K562 (cell line): ENCODE results near the gene PRKAR1B. TPM values are rescaled to one million over a fixed set of nuclear protein-coding genes. Genes with fewer than 3 reads are reported as not detected.

Experiments
- AFF1 ChIP-seq, 2 experiments: fragments of 450-650 bp; IDR thresholded peaks; 2 replicates each; pipeline ENCODE4 v1.6.1; 2018; ENCODE audit warnings: mild to moderate bottlenecking in 2 of 2, low read depth in 1 of 2; ENCODE audit not compliant: partially characterized antibody in 2 of 2
- BHLHE40 ChIP-seq: IDR thresholded peaks from 2 replicates; pipeline ENCODE4 v1.6.1; 2011; ENCODE audit warnings: low read length, improper control_type of control experiment
- CBX2 ChIP-seq: fragments of 200-600 bp; sonication (generic); IDR thresholded peaks from one replicate; pipeline ENCODE4 v1.6.1; 2012; ENCODE audit warnings: mild to moderate bottlenecking, low read length, inconsistent platforms; ENCODE audit not compliant: insufficient read depth, poor library complexity, severe bottlenecking
- CREM ChIP-seq: IDR thresholded peaks from 2 replicates; pipeline ENCODE4 v1.6.1; 2014; ENCODE audit warnings: antibody characterized with exemption, low read depth
- FOXJ3 ChIP-seq: sonication (generic); formaldehyde crosslinking; IDR thresholded peaks from 2 replicates; pipeline ENCODE4 v1.4.0; 2020; ENCODE audit warnings: mild to moderate bottlenecking, missing genetic modification reagents
- KLF6 ChIP-seq: fragments of 250-450 bp; sonication (Bioruptor Pico); IDR thresholded peaks from 2 replicates; pipeline ENCODE4 v1.4.0; 2020; ENCODE audit warnings: mild to moderate bottlenecking, moderate library complexity, borderline replicate concordance
- MXD1 ChIP-seq: fragments of 250-450 bp; sonication (Bioruptor Pico); IDR thresholded peaks from 2 replicates; pipeline ENCODE4 v1.8.0; 2021; ENCODE audit warnings: borderline replicate concordance, mild to moderate bottlenecking, moderate library complexity; ENCODE audit not compliant: poor library complexity, severe bottlenecking
- NR3C1 ChIP-seq: sonication (generic); formaldehyde crosslinking; IDR thresholded peaks from 2 replicates; pipeline ENCODE4 v1.8.1; 2022; ENCODE audit warnings: missing genetic modification reagents
- POLR2AphosphoS2 ChIP-seq: IDR thresholded peaks from 2 replicates; pipeline ENCODE4 v1.6.1; 2012; ENCODE audit warnings: low read length, improper control_type of control experiment
- PYGO2 ChIP-seq: fragments of 450-650 bp; IDR thresholded peaks from 2 replicates; pipeline ENCODE4 v1.6.1; 2016; ENCODE audit warnings: mild to moderate bottlenecking, missing genetic modification characterization, moderate library complexity, missing compliant biosample characterization
- RBFOX2 ChIP-seq: fragments of 200-400 bp; formaldehyde crosslinking; IDR thresholded peaks from 2 replicates; pipeline ENCODE4 v1.6.1; 2017; ENCODE audit warnings: low read depth, mild to moderate bottlenecking, low read length, moderate library complexity
- SMARCB1 ChIP-seq: IDR thresholded peaks from 2 replicates; pipeline ENCODE4 v1.6.1; 2011; ENCODE audit warnings: improper control_type of control experiment, low read depth; ENCODE audit not compliant: insufficient read length
- STAT5B ChIP-seq: fragments of 250-450 bp; sonication (Bioruptor Pico); IDR thresholded peaks from 2 replicates; pipeline ENCODE4 v1.8.0; 2021; ENCODE audit warnings: mild to moderate bottlenecking, inconsistent platforms
- TEAD2 ChIP-seq: fragments of 450-650 bp; IDR thresholded peaks from 2 replicates; pipeline ENCODE4 v1.6.1; 2016; ENCODE audit warnings: missing genetic modification characterization, control low read depth, missing compliant biosample characterization
- THRAP3 ChIP-seq: fragments of 450-650 bp; IDR thresholded peaks from 2 replicates; pipeline ENCODE4 v1.6.1; 2016; ENCODE audit warnings: mild to moderate bottlenecking, inconsistent platforms, borderline replicate concordance
- ZNF224 ChIP-seq: sonication (generic); formaldehyde crosslinking; IDR thresholded peaks from 2 replicates; pipeline ENCODE4 v1.8.0; 2022; ENCODE audit warnings: mild to moderate bottlenecking, missing genetic modification reagents
- ZNF431 ChIP-seq: sonication (generic); formaldehyde crosslinking; IDR thresholded peaks from 2 replicates; pipeline ENCODE4 v1.8.0; 2022; ENCODE audit warnings: mild to moderate bottlenecking, missing genetic modification reagents
- ZSCAN32 ChIP-seq: fragments of 450-650 bp; formaldehyde crosslinking; IDR thresholded peaks from 2 replicates; pipeline ENCODE4 v1.4.0; 2020; ENCODE audit warnings: mild to moderate bottlenecking, moderate library complexity
- polyA plus RNA-seq, 8 experiments: library from polyadenylated mRNA; depleted of rRNA in 4 of 8; stranded (reverse) in 5 of 8; unstranded in 3 of 8; fragments of >200 nt; fragmentation: Nextera tagmentation in 2 of 8; fragmentation: Illumina TruSeq in 1 of 8; extraction: Ambion mirVana in 2 of 8; extraction: Trizol in 1 of 8; gene quantifications; 2 replicates each; pipeline versions ENCODE4 v1.2.1 to v1.2.3, GENCODE V29; 2011 to 2014; ENCODE audit warnings: inconsistent platforms in 1 of 8, missing spikeins in 1 of 8
- total RNA-seq, 7 experiments: library from RNA; depleted of rRNA in 6 of 7; stranded (reverse); fragments of >200 nt in 6 of 7; fragmentation: Illumina TruSeq in 2 of 7; extraction: Trizol in 2 of 7; gene quantifications; 2 replicates each; pipeline versions ENCODE4 v1.2.1 to v1.2.3, GENCODE V29; 2011 to 2021; ENCODE audit warnings: low replicate concordance in 1 of 7
- TF ChIP-seq, protein P1 (sequence below), 2 experiments: fragments of 150-350 bp in 1 of 2; IDR thresholded peaks; 2 replicates each; pipeline ENCODE4 v1.6.1; 2012 to 2016; ENCODE audit warnings: low read depth in 2 of 2, low read length in 2 of 2, mild to moderate bottlenecking in 1 of 2, moderate library complexity in 1 of 2

The PRKAR1B gene
- total and polyA plus RNA-seq, 9 of the 15 experiments (the other 6 are each of a cell fraction or from before 2014, with no cell fraction given): 0.99 to 30.5 (median 12.7) TPM

GRCh38 chr7:641269-641671 is 85.8 kb downstream of the PRKAR1B start (continued):
- TF ChIP-seq POLR2AphosphoS2 (no peak), ZSCAN32 (CRISPR knock-in tag) (no peak), STAT5B (CRISPR knock-in tag) (no peak), ZNF431 (CRISPR knock-in tag) (no peak), CBX2 (no peak), SMARCB1 (no peak), NR3C1 (CRISPR knock-in tag) (no peak), CREM (0 out of 2 replicates have a peak, but pooled peaks have one; percentile 37), MXD1 (CRISPR knock-in tag) (no peak), AFF1 (IDR thresholded peaks at IDR 0.05; ENCODE audit: low read depth in 1 of 2, partially characterized antibody in 2 of 2) (peak in 1 of 2 experiments; percentile 97), RBFOX2 (no peak), BHLHE40 (no peak), PYGO2 (tag) (no peak), FOXJ3 (CRISPR knock-in tag) (no peak), TEAD2 (tag) (no peak), THRAP3 (no peak), KLF6 (CRISPR knock-in tag) (no peak), ZNF224 (CRISPR knock-in tag) (no peak)
- TF ChIP-seq, protein P1, sequence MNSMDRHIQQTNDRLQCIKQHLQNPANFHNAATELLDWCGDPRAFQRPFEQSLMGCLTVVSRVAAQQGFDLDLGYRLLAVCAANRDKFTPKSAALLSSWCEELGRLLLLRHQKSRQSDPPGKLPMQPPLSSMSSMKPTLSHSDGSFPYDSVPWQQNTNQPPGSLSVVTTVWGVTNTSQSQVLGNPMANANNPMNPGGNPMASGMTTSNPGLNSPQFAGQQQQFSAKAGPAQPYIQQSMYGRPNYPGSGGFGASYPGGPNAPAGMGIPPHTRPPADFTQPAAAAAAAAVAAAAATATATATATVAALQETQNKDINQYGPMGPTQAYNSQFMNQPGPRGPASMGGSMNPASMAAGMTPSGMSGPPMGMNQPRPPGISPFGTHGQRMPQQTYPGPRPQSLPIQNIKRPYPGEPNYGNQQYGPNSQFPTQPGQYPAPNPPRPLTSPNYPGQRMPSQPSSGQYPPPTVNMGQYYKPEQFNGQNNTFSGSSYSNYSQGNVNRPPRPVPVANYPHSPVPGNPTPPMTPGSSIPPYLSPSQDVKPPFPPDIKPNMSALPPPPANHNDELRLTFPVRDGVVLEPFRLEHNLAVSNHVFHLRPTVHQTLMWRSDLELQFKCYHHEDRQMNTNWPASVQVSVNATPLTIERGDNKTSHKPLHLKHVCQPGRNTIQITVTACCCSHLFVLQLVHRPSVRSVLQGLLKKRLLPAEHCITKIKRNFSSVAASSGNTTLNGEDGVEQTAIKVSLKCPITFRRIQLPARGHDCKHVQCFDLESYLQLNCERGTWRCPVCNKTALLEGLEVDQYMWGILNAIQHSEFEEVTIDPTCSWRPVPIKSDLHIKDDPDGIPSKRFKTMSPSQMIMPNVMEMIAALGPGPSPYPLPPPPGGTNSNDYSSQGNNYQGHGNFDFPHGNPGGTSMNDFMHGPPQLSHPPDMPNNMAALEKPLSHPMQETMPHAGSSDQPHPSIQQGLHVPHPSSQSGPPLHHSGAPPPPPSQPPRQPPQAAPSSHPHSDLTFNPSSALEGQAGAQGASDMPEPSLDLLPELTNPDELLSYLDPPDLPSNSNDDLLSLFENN (IDR thresholded peaks at IDR 0.05; ENCODE audit: low read depth in 2 of 2, low read length in 2 of 2): 0 out of 4 replicates have a peak, but pooled peaks of 1 of the 2 experiments have one; percentile 19
